ENCODE data around the gene ACTN1.
"Not testable (repeated sequence)": the region's sequence is repeated elsewhere in the genome, so short reads cannot be mapped to it uniquely, and the experiment has no call there.

Gene ACTN1

GRCh38 chr14:68854421-68854820, 124.7 kb downstream of the ACTN1 start:
- Histone ChIP-seq H3K9me2 (ENCODE audit: low read depth, low read length) (no peaks in the 10 kb centered on the region), H3K27ac (ENCODE audit: low read depth, low read length, poor library complexity, severe bottlenecking) (no peak overlapping the region), H3K4me3 (ENCODE audit: low read depth, low read length, poor library complexity, severe bottlenecking) (no peak overlapping the region), H3K4me2 (ENCODE audit: low read length) (no peak overlapping the region), H2AFZ (ENCODE audit: low read length) (no peak overlapping the region), H3K9me3 (ENCODE audit: low read length) (no peaks in the 10 kb centered on the region), H3K9ac (ENCODE audit: low read length) (no peak overlapping the region), H3K27me3 (ENCODE audit: insufficient read depth, low read length) (peaks cover 3% of the 10 kb centered on the region; the same call in 1 of the 2 replicates), H3K36me3 (ENCODE audit: insufficient read depth, low read length) (no peaks in the 10 kb centered on the region), H3F3A (ENCODE audit: insufficient read depth, low read length) (no peaks in the 10 kb centered on the region), H4K20me1 (ENCODE audit: insufficient read depth, low read length) (no peaks in the 10 kb centered on the region), H3K79me2 (ENCODE audit: insufficient read depth, low read length) (no peaks in the 10 kb centered on the region), H3K4me1 (ENCODE audit: insufficient read depth, low read length, severe bottlenecking) (peaks cover 6% of the 10 kb centered on the region)
- TF ChIP-seq, protein P1, sequence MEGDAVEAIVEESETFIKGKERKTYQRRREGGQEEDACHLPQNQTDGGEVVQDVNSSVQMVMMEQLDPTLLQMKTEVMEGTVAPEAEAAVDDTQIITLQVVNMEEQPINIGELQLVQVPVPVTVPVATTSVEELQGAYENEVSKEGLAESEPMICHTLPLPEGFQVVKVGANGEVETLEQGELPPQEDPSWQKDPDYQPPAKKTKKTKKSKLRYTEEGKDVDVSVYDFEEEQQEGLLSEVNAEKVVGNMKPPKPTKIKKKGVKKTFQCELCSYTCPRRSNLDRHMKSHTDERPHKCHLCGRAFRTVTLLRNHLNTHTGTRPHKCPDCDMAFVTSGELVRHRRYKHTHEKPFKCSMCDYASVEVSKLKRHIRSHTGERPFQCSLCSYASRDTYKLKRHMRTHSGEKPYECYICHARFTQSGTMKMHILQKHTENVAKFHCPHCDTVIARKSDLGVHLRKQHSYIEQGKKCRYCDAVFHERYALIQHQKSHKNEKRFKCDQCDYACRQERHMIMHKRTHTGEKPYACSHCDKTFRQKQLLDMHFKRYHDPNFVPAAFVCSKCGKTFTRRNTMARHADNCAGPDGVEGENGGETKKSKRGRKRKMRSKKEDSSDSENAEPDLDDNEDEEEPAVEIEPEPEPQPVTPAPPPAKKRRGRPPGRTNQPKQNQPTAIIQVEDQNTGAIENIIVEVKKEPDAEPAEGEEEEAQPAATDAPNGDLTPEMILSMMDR (IDR thresholded peaks at IDR 0.05; ENCODE audit: low read length) = no peak
- no peak for TF ChIP-seq EZH2 (IDR thresholded peaks at IDR 0.05; ENCODE audit: borderline replicate concordance, low read length)

DNA sequence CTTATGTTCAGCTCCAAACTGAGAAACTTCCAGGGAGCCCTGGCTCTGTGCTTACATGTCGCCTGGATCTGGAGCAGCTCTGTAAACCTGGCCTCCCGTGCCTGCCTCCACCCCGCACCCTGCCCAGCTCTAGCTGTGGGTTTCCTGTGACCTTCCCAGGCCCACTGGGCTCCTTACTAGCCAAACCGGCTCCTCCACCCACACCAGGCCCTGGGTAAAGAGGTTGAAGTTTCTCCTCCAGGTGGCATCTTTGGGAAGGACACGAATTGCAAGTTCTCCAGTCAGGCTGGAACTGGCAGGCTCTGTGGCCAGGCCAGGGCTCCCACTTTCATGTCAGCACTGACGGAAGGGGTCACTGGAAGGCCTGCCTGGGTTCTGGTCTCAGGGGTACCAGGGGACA, 125.4 kb downstream of the ACTN1 start:
- H3K4me2 ChIP-seq (ENCODE audit: low read length) = no peak overlapping the region
- H3K79me2 ChIP-seq (ENCODE audit: insufficient read depth, low read length) = no peaks in the 10 kb centered on the region
- no peaks in the 10 kb centered on the region for H3F3A ChIP-seq (ENCODE audit: insufficient read depth, low read length)
- H3K27me3 ChIP-seq (ENCODE audit: insufficient read depth, low read length) = peaks cover 3% of the 10 kb centered on the region; the same call in 1 of the 2 replicates
- no peaks in the 10 kb centered on the region for H4K20me1 ChIP-seq (ENCODE audit: insufficient read depth, low read length)
- no peak overlapping the region for H2AFZ ChIP-seq (ENCODE audit: low read length)
- H3K9me2 ChIP-seq (ENCODE audit: low read depth, low read length) = no peaks in the 10 kb centered on the region
- H3K4me1 ChIP-seq (ENCODE audit: insufficient read depth, low read length, severe bottlenecking) = peaks cover 6% of the 10 kb centered on the region
- no peak overlapping the region for H3K9ac ChIP-seq (ENCODE audit: low read length)
- no peak overlapping the region for H3K4me3 ChIP-seq (ENCODE audit: low read depth, low read length, poor library complexity, severe bottlenecking)
- TF ChIP-seq, protein P1 (IDR thresholded peaks at IDR 0.05; ENCODE audit: low read length) = no peak
- TF ChIP-seq EZH2 (IDR thresholded peaks at IDR 0.05; ENCODE audit: borderline replicate concordance, low read length) = no peak
- no peaks in the 10 kb centered on the region for H3K36me3 ChIP-seq (ENCODE audit: insufficient read depth, low read length)
- no peak overlapping the region for H3K27ac ChIP-seq (ENCODE audit: low read depth, low read length, poor library complexity, severe bottlenecking)
- no peaks in the 10 kb centered on the region for H3K9me3 ChIP-seq (ENCODE audit: low read length)

DNA sequence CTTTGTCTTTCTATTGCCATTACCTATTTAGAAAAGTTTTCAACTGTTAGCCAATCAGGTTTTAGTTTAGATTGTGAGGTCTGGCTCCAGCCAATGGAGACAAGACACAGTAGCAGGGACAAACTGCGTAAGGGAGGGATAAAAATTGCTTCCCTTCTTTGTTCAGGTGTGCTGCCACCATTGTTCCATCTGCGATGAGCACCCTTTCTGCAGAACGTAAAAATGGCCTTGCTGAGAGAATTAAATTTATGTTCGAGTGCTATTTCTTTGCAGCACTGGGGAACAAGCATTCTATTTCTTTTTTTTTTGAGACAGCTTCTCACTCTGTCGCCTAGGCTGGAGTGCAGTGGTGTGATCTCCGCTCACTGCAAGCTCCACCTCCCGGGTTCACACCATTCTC, 126.6 kb downstream of the ACTN1 start:
- not testable (repeated sequence) for H3K36me3 ChIP-seq (ENCODE audit: insufficient read depth, low read length)

GRCh38 chr14:68851078-68851477, 128.0 kb downstream of the ACTN1 start:
- Histone ChIP-seq H3K4me1 (ENCODE audit: insufficient read depth, low read length, severe bottlenecking) (peaks cover 6% of the 10 kb centered on the region), H3F3A (ENCODE audit: insufficient read depth, low read length) (no peaks in the 10 kb centered on the region), H3K4me2 (ENCODE audit: low read length) (no peak overlapping the region), H3K27ac (ENCODE audit: low read depth, low read length, poor library complexity, severe bottlenecking) (no peak overlapping the region), H3K36me3 (ENCODE audit: insufficient read depth, low read length) (no peaks in the 10 kb centered on the region), H2AFZ (ENCODE audit: low read length) (no peak overlapping the region), H3K9me2 (ENCODE audit: low read depth, low read length) (no peaks in the 10 kb centered on the region), H3K79me2 (ENCODE audit: insufficient read depth, low read length) (no peaks in the 10 kb centered on the region), H3K9ac (ENCODE audit: low read length) (no peak overlapping the region), H3K27me3 (ENCODE audit: insufficient read depth, low read length) (no peaks in the 10 kb centered on the region; the same call in 1 of the 2 replicates), H4K20me1 (ENCODE audit: insufficient read depth, low read length) (no peaks in the 10 kb centered on the region), H3K9me3 (ENCODE audit: low read length) (no peaks in the 10 kb centered on the region), H3K4me3 (ENCODE audit: low read depth, low read length, poor library complexity, severe bottlenecking) (no peak overlapping the region)
- TF ChIP-seq, protein P1 (IDR thresholded peaks at IDR 0.05; ENCODE audit: low read length) = no peak
- no peak for TF ChIP-seq EZH2 (IDR thresholded peaks at IDR 0.05; ENCODE audit: borderline replicate concordance, low read length)

More for the DNA sequence above, 126.6 kb downstream of the ACTN1 start:
- not testable (repeated sequence) for H3K9me3 ChIP-seq (ENCODE audit: low read length); H3F3A ChIP-seq (ENCODE audit: insufficient read depth, low read length); H3K27ac ChIP-seq (ENCODE audit: low read depth, low read length, poor library complexity, severe bottlenecking); H2AFZ ChIP-seq (ENCODE audit: low read length); H4K20me1 ChIP-seq (ENCODE audit: insufficient read depth, low read length); H3K4me1 ChIP-seq (ENCODE audit: insufficient read depth, low read length, severe bottlenecking); H3K9me2 ChIP-seq (ENCODE audit: low read depth, low read length); H3K27me3 ChIP-seq (ENCODE audit: insufficient read depth, low read length); H3K79me2 ChIP-seq (ENCODE audit: insufficient read depth, low read length); H3K4me3 ChIP-seq (ENCODE audit: low read depth, low read length, poor library complexity, severe bottlenecking); H3K9ac ChIP-seq (ENCODE audit: low read length); H3K4me2 ChIP-seq (ENCODE audit: low read length)
